RWPE2 (cell line): Measurements from ENCODE around the gene PPP1R1C.

Experiments used
- ATAC-seq: fragments of 200-7000 bp; cut with Tn5 transposase; 3 replicates; pipeline ENCODE4 v1.9.1; 2021; ENCODE audit warnings: low read depth
- DNase-seq: peaks from one replicate; pipeline ENCODE4 v3.0.0-alpha.2; 2020; ENCODE audit warnings: low spot score
- H3K27ac ChIP-seq: fragments of 450-650 bp; 2 replicates; pipeline ENCODE4 v1.5.1; 2017; ENCODE audit warnings: mild to moderate bottlenecking; ENCODE audit not compliant: poor library complexity, severe bottlenecking
- H3K27me3 ChIP-seq: fragments of 250-450 bp; sonication (Bioruptor Pico); 2 replicates; pipeline ENCODE4 v1.5.1; 2021; ENCODE audit warnings: mild to moderate bottlenecking, moderate library complexity; ENCODE audit not compliant: insufficient read depth, poor library complexity, severe bottlenecking
- H3K36me3 ChIP-seq: fragments of 250-450 bp; sonication (Bioruptor Pico); 2 replicates; pipeline ENCODE4 v1.5.1; 2020; ENCODE audit warnings: low read depth, mild to moderate bottlenecking, moderate library complexity
- H3K4me1 ChIP-seq: fragments of 250-450 bp; sonication (Bioruptor Pico); 2 replicates; pipeline ENCODE4 v1.5.1; 2021; ENCODE audit warnings: mild to moderate bottlenecking, moderate library complexity; ENCODE audit not compliant: insufficient read depth, poor library complexity, severe bottlenecking
- H3K4me3 ChIP-seq: fragments of 250-450 bp; sonication (Bioruptor Pico); 2 replicates; pipeline ENCODE4 v1.5.1; 2021; ENCODE audit warnings: mild to moderate bottlenecking, moderate library complexity; ENCODE audit not compliant: severe bottlenecking
- H3K9me3 ChIP-seq: fragments of 250-450 bp; sonication (Bioruptor Pico); 2 replicates; pipeline ENCODE4 v1.5.1; 2021; ENCODE audit warnings: mild to moderate bottlenecking, moderate library complexity; ENCODE audit not compliant: severe bottlenecking
- TF ChIP-seq, protein P1 (sequence below): fragments of 450-650 bp; IDR thresholded peaks from one replicate; pipeline ENCODE4 v1.5.1; 2017; ENCODE audit warnings: mild to moderate bottlenecking, moderate library complexity; ENCODE audit not compliant: poor library complexity, severe bottlenecking

The PPP1R1C gene

GRCh38 chr2:181988154-181988924 is 2.7 kb downstream of the PPP1R1C start:
- TF ChIP-seq, protein P1, sequence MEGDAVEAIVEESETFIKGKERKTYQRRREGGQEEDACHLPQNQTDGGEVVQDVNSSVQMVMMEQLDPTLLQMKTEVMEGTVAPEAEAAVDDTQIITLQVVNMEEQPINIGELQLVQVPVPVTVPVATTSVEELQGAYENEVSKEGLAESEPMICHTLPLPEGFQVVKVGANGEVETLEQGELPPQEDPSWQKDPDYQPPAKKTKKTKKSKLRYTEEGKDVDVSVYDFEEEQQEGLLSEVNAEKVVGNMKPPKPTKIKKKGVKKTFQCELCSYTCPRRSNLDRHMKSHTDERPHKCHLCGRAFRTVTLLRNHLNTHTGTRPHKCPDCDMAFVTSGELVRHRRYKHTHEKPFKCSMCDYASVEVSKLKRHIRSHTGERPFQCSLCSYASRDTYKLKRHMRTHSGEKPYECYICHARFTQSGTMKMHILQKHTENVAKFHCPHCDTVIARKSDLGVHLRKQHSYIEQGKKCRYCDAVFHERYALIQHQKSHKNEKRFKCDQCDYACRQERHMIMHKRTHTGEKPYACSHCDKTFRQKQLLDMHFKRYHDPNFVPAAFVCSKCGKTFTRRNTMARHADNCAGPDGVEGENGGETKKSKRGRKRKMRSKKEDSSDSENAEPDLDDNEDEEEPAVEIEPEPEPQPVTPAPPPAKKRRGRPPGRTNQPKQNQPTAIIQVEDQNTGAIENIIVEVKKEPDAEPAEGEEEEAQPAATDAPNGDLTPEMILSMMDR: no peak
- Histone ChIP-seq H3K9me3 (no peaks in the 10 kb centered on the region), H3K27ac (no peak overlapping the region), H3K27me3 (no peaks in the 10 kb centered on the region), H3K4me1 (no peaks in the 10 kb centered on the region), H3K4me3 (no peak overlapping the region), H3K36me3 (no peaks in the 10 kb centered on the region)
- no peak for ATAC-seq
- no peak for DNase-seq

- no peak for DNase-seq
- H3K4me1 ChIP-seq: no peaks in the 10 kb centered on the region
- H3K9me3 ChIP-seq: no peaks in the 10 kb centered on the region
- ATAC-seq: no peak
- TF ChIP-seq, protein P1: no peak
- H3K27ac ChIP-seq: no peak overlapping the region
- H3K36me3 ChIP-seq: no peaks in the 10 kb centered on the region
- no peaks in the 10 kb centered on the region for H3K27me3 ChIP-seq
- H3K4me3 ChIP-seq: no peak overlapping the region
These were observed 3.4 kb downstream of the PPP1R1C start for GRCh38 chr2:181989099-181989498.

DNA sequence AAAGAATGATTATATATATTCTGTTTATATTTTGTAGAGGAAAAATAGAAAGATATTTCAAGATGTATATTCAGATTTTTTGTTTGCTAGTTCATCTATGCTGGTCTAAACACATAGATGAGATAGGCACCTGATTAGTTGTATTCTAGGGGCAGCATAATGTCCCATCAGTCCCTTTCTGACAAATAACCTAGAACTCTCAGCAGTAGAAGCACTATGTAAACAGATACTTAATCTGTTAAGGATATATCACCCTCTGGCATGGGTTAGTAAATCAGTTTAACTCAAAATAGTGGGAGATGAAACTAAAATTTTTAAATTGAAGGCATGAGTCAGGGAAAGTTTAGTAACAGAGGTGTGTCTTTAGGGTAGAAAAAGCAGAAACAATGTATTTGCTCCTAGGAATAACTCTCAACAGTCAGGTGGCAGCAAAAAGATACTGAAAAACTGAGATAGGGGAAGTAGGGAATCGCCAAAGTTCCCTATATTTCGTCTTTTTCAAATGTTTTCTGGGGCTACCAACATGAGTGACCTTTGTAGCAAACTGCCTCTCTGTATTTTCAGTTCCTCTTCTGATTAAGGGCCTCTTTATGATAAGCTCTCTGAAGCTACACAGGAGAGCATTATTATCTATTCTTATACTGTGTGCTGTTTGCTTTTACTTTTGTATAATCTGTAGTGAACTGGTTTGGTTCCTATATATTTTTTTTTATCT is 5.7 kb downstream of the PPP1R1C start:
- Histone ChIP-seq H3K27me3 (no peaks in the 10 kb centered on the region), H3K36me3 (no peaks in the 10 kb centered on the region; the same call in 1 of the 2 replicates), H3K9me3 (no peaks in the 10 kb centered on the region), H3K4me3 (no peak overlapping the region), H3K27ac (no peak overlapping the region), H3K4me1 (no peaks in the 10 kb centered on the region)
- DNase-seq (no peak), ATAC-seq (no peak)
- TF ChIP-seq, protein P1: no peak

DNA sequence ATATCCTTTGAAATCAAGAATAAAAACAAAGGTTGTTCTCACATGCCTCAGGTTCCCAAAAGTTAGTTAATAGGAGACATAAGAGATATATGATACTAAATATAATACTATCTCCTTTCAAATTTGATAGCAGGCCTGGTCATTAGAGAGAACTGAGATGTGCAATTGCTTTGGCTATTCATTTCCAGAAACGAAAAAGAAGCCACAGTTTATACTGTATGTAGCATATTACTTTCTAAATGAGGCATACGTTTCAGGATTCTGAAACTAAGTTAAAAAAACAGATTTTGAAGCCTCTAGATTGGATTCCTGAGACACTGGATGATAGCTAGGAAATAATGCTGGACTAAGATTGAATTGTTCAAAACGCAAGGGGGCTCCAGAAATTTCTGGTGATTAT is 7.1 kb downstream of the PPP1R1C start:
- ATAC-seq: no peak
- no peak for DNase-seq
- Histone ChIP-seq H3K27ac (no peak overlapping the region), H3K4me1 (no peaks in the 10 kb centered on the region), H3K9me3 (no peaks in the 10 kb centered on the region), H3K36me3 (no peaks in the 10 kb centered on the region; the same call in 1 of the 2 replicates), H3K27me3 (no peaks in the 10 kb centered on the region), H3K4me3 (no peak overlapping the region)
- TF ChIP-seq, protein P1: no peak

DNA sequence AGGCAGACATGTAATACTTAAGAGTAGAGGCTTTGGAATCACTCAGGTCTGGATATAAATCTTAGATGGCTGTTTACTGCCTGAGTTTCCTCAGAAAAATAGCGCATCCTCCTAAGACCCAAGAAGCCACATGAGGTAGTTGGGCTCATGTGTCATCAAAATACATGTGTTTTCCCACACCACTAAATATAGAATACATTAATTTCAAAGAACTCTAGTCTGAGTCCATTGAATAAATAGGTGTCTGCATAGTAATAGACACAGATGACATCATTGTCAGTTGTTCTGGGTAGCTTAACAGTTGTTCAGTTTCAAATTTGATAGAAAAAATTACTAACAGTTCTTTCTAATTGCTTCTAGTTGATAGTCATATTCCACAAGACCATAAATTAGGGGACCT is 9.6 kb downstream of the PPP1R1C start:
- TF ChIP-seq, protein P1: no peak
- Histone ChIP-seq H3K36me3 (no peaks in the 10 kb centered on the region; the same call in 1 of the 2 replicates), H3K4me3 (no peak overlapping the region), H3K27ac (no peak overlapping the region), H3K9me3 (no peaks in the 10 kb centered on the region), H3K4me1 (no peaks in the 10 kb centered on the region), H3K27me3 (no peaks in the 10 kb centered on the region)
- DNase-seq: no peak
- no peak for ATAC-seq
